Hepatocyte (in vitro differentiated cells): Measurements from ENCODE around the gene GOLPH3L. TPM values are rescaled to one million over a fixed set of nuclear protein-coding genes. Genes with fewer than 3 reads are reported as not detected.

Experiments used
- DNase-seq: peaks from one replicate; pipeline ENCODE4 v3.0.0-alpha.2; 2016; ENCODE audit warnings: low spot score
- H2AFZ ChIP-seq: fragments of 200-600 bp; sonication (generic); 2 replicates; pipeline ENCODE4 v1.6.0; 2016; ENCODE audit warnings: antibody characterized with exemption, mild to moderate bottlenecking
- H3K27ac ChIP-seq: fragments of 200-600 bp; sonication (generic); 2 replicates; pipeline ENCODE4 v1.5.1; 2016; ENCODE audit warnings: mild to moderate bottlenecking
- H3K27me3 ChIP-seq: fragments of 200-600 bp; sonication (generic); 2 replicates; pipeline ENCODE4 v1.6.1; 2016
- H3K36me3 ChIP-seq: fragments of 200-600 bp; sonication (generic); replicated peaks from 2 replicates; pipeline ENCODE4 v1.5.1; 2016; ENCODE audit warnings: low read depth; ENCODE audit not compliant: insufficient read depth
- H3K4me1 ChIP-seq: fragments of 200-600 bp; sonication (generic); 2 replicates; pipeline ENCODE4 v1.5.1; 2016; ENCODE audit warnings: mild to moderate bottlenecking, moderate library complexity; ENCODE audit not compliant: insufficient read depth
- H3K4me2 ChIP-seq: fragments of 200-600 bp; sonication (generic); 2 replicates; pipeline ENCODE4 v1.6.0; 2016
- H3K4me3 ChIP-seq: fragments of 200-600 bp; sonication (generic); 2 replicates; pipeline ENCODE4 v1.5.1; 2016; ENCODE audit warnings: mild to moderate bottlenecking
- H3K79me2 ChIP-seq: fragments of 200-600 bp; sonication (generic); 2 replicates; pipeline ENCODE4 v1.6.0; 2017; ENCODE audit warnings: mild to moderate bottlenecking
- H3K9me2 ChIP-seq: fragments of 200-600 bp; sonication (generic); replicated peaks from 2 replicates; pipeline ENCODE4 v1.6.0; 2017; ENCODE audit warnings: mild to moderate bottlenecking; ENCODE audit not compliant: insufficient read depth
- H3K9me3 ChIP-seq: fragments of 200-600 bp; sonication (generic); 2 replicates; pipeline ENCODE4 v1.5.1; 2016; ENCODE audit warnings: low read depth, mild to moderate bottlenecking
- H4K20me1 ChIP-seq: fragments of 200-600 bp; sonication (generic); 2 replicates; pipeline ENCODE4 v1.6.0; 2016; ENCODE audit warnings: mild to moderate bottlenecking; ENCODE audit not compliant: insufficient read depth, poor library complexity, severe bottlenecking
- EZH2 ChIP-seq: fragments of 200-600 bp; sonication (generic); IDR thresholded peaks from 2 replicates; pipeline ENCODE4 v1.6.1; 2016; ENCODE audit warnings: antibody characterized with exemption, mild to moderate bottlenecking, borderline replicate concordance
- EZH2phosphoT487 ChIP-seq: fragments of 200-600 bp; sonication (generic); IDR thresholded peaks from one replicate; pipeline ENCODE4 v1.6.1; 2018; ENCODE audit warnings: antibody characterized with exemption, mild to moderate bottlenecking, low read depth, moderate library complexity; ENCODE audit not compliant: unreplicated experiment, severe bottlenecking
- WGBS: methylation state at CpG from one replicate; pipeline ENCODE4 v1.1.6; 2016; ENCODE audit warnings: low lambda C conversion rate; ENCODE audit errors: missing lambda C conversion rate; 5-methylcytosine and 5-hydroxymethylcytosine counted together
- polyA plus RNA-seq: library from polyadenylated mRNA; unstranded; fragments of >200 nt; fragmentation: Nextera tagmentation; extraction: Ambion mirVana; gene quantifications from 2 replicates; pipeline ENCODE4 v1.2.1, GENCODE V29; 2016
- total RNA-seq: library from RNA; depleted of rRNA; stranded (reverse); fragments of >200 nt; gene quantifications from 2 replicates; pipeline ENCODE4 v1.2.3, GENCODE V29; 2014
- TF ChIP-seq, protein P1 (sequence below): fragments of 200-600 bp; sonication (generic); IDR thresholded peaks from 2 replicates; pipeline ENCODE4 v1.5.1; 2016; ENCODE audit warnings: antibody characterized with exemption, mild to moderate bottlenecking; ENCODE audit not compliant: poor library complexity

The GOLPH3L gene
- total and polyA plus RNA-seq, 2 experiments from 2014 or later, result 20.8 to 21.8 TPM

DNA sequence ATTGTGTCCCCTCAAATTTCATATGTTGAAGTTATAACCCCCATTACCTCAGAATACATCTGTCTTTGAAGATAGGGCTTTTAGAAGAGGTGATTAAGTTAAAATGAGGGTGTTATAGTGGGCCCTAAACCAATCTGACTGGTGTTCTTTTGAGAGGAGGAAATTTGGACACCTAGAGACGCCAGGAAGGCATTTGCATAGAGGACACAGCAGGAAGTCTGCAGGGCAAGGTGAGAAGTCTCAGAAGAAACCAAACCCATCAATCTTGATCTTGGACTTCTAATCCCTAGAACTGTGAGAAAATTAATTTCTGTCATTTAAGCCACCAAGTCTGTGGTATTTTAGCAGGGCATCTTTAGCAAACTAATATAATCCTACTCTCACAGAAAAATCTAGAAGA, 13.0 kb downstream of the GOLPH3L start:
- Histone ChIP-seq H3K79me2 (peaks cover 18% of the 10 kb centered on the region), H3K4me2 (no peak overlapping the region), H3K27ac (no peak overlapping the region), H3K4me3 (no peak overlapping the region), H3K27me3 (no peaks in the 10 kb centered on the region), H3K4me1 (no peaks in the 10 kb centered on the region), H4K20me1 (no peaks in the 10 kb centered on the region), H3K36me3 (no peaks in the 10 kb centered on the region), H2AFZ (no peak overlapping the region), H3K9me3 (no peaks in the 10 kb centered on the region), H3K9me2 (no peaks in the 10 kb centered on the region)
- 86% methylated on average over 1 of the region's 1 CpG for WGBS
- no peak for TF ChIP-seq EZH2phosphoT487
- no peak for TF ChIP-seq EZH2
- TF ChIP-seq, protein P1, sequence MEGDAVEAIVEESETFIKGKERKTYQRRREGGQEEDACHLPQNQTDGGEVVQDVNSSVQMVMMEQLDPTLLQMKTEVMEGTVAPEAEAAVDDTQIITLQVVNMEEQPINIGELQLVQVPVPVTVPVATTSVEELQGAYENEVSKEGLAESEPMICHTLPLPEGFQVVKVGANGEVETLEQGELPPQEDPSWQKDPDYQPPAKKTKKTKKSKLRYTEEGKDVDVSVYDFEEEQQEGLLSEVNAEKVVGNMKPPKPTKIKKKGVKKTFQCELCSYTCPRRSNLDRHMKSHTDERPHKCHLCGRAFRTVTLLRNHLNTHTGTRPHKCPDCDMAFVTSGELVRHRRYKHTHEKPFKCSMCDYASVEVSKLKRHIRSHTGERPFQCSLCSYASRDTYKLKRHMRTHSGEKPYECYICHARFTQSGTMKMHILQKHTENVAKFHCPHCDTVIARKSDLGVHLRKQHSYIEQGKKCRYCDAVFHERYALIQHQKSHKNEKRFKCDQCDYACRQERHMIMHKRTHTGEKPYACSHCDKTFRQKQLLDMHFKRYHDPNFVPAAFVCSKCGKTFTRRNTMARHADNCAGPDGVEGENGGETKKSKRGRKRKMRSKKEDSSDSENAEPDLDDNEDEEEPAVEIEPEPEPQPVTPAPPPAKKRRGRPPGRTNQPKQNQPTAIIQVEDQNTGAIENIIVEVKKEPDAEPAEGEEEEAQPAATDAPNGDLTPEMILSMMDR, result no peak
- DNase-seq, result no peak

DNA sequence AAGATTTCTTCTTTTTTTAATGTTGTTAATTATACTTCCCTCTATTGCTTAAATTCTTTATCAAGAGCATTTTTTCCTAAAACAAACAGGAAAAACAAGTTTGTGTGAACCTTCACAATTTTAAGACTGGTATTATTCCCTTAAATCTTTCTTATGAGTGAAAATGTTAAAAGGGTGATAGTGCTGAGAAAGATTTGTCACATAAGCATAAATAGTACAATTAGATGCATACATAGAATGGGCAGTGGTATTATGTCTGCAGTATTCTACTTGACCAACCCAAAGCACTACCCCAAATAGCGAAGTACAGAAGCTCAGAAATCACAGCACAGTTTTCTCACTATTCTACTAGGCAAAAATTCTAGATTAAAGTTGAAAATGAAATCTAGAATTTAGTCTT, 18.0 kb downstream of the GOLPH3L start:
- no peaks in the 10 kb centered on the region for H3K9me3 ChIP-seq
- H3K4me2 ChIP-seq, result no peak overlapping the region
- no peaks in the 10 kb centered on the region for H3K4me1 ChIP-seq
- TF ChIP-seq EZH2 (no peak), EZH2phosphoT487 (no peak)
- TF ChIP-seq, protein P1, result no peak
- no peaks in the 10 kb centered on the region for H3K9me2 ChIP-seq
- WGBS, result 100% methylated on average over 1 of the region's 1 CpG
- H3K79me2 ChIP-seq, result peaks cover 34% of the 10 kb centered on the region
- no peaks in the 10 kb centered on the region for H3K36me3 ChIP-seq
- no peak overlapping the region for H3K27ac ChIP-seq
- H3K4me3 ChIP-seq, result no peak overlapping the region
- H4K20me1 ChIP-seq, result peaks cover 2% of the 10 kb centered on the region
- H3K27me3 ChIP-seq, result no peaks in the 10 kb centered on the region
- no peak for DNase-seq
- no peak overlapping the region for H2AFZ ChIP-seq

DNA sequence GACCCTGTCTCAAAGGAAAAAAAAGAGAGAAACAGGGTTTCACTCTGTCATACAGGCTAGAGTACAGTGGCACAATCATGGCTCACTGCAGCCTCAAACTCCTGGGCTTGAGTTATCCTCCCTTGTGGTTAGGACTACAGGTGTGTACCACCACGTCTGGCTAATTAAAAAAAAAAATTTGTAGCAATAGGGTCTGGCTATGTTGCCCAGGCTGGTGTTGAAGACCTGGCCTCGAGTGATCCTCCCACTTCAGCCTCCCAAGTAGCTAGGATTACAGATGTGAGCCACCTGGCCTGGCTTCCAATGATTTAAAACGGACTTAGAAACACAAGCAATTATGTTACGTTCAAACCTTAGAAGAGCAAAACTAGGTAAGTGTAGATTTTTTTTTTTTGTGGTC, 22.1 kb downstream of the GOLPH3L start:
- H3K79me2 ChIP-seq, result peaks cover 37% of the 10 kb centered on the region
- TF ChIP-seq EZH2phosphoT487 (no peak), EZH2 (no peak)
- TF ChIP-seq, protein P1, result no peak
- no peak for DNase-seq
- no peaks in the 10 kb centered on the region for H3K4me1 ChIP-seq
- H3K9me3 ChIP-seq, result no peaks in the 10 kb centered on the region
- H2AFZ ChIP-seq, result no peak overlapping the region
- H4K20me1 ChIP-seq, result peaks cover 2% of the 10 kb centered on the region
- no peak overlapping the region for H3K27ac ChIP-seq
- no peak overlapping the region for H3K4me2 ChIP-seq
- H3K9me2 ChIP-seq, result no peaks in the 10 kb centered on the region
- no peaks in the 10 kb centered on the region for H3K27me3 ChIP-seq
- H3K36me3 ChIP-seq, result no peaks in the 10 kb centered on the region
- 99% methylated on average over 4 of the region's 4 CpGs for WGBS
- H3K4me3 ChIP-seq, result no peak overlapping the region

DNA sequence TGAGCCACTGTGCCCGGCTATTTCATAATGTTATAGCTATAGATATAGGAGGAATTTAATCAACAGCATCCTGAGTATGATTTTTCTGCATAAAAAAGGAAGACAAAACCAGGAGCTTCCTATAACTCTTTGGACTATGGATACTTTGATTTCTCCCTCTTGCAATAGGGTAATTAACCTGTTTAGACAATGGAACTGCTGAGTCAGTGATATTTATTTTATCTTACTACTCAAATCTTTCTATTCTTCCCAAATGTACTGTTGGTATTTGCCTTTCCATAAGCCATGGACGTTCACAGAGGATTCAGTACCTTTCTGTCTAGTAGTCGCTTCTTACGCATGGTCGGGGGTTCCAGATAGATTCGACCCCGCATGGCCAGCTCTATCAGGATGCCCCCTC, 33.6 kb downstream of the GOLPH3L start:
- no peak for DNase-seq
- Histone ChIP-seq H3K79me2 (no peaks in the 10 kb centered on the region), H4K20me1 (no peaks in the 10 kb centered on the region), H3K4me2 (no peak overlapping the region), H3K4me1 (no peaks in the 10 kb centered on the region), H3K27ac (no peak overlapping the region), H3K9me2 (no peaks in the 10 kb centered on the region), H3K36me3 (no peaks in the 10 kb centered on the region), H3K27me3 (no peaks in the 10 kb centered on the region), H3K9me3 (no peaks in the 10 kb centered on the region), H2AFZ (no peak overlapping the region), H3K4me3 (no peak overlapping the region)
- TF ChIP-seq EZH2phosphoT487 (no peak), EZH2 (no peak)
- TF ChIP-seq, protein P1, result no peak
- WGBS, result 82% methylated on average over 7 of the region's 7 CpGs
